GM19240 (cell line): ENCODE results near the gene ETHE1.
"Not testable (repeated sequence)": the region's sequence is repeated elsewhere in the genome, so short reads cannot be mapped to it uniquely, and the experiment has no call there.

Experiments
- DNase-seq: peaks from one replicate; pipeline ENCODE4 v3.0.0; 2011; ENCODE audit warnings: low spot score; ENCODE audit not compliant: insufficient read length

Gene ETHE1

DNA sequence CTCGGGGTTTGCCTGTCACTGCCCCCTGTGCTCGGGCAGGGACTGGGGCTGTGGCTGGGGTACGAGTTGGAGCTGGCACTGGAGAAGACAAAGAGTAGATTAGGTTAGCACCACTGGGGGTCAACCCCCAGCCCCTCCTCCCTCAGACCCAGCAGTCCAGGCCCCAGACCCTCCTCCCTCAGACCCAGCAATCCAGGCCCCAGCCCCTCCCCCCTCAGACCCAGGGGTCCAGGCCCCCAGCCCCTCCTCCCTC, 25.1 kb upstream of the ETHE1 start:
- DNase-seq: no peak

GRCh38 chr19:43551399-43552197, 24.6 kb upstream of the ETHE1 start:
- DNase-seq: no peak

DNA sequence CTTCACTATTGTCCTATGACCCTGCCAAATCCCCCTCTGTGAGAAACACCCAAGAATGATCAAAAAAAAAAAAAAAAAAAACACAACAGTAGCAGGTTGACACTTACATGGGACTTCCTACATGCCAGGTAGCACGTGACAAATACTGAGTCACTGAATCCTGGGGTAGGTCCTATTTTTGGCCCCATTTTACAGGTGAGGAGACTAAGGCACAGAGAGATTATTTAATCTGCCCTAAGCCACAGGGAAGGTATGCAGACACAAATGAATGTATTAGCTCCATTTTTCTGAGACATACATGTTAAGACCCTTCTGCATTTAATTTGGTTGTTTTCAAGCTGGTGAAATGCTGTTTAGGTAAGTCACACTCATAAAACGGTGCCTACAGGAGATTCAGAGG, 21.7 kb upstream of the ETHE1 start:
- no peak for DNase-seq

DNA sequence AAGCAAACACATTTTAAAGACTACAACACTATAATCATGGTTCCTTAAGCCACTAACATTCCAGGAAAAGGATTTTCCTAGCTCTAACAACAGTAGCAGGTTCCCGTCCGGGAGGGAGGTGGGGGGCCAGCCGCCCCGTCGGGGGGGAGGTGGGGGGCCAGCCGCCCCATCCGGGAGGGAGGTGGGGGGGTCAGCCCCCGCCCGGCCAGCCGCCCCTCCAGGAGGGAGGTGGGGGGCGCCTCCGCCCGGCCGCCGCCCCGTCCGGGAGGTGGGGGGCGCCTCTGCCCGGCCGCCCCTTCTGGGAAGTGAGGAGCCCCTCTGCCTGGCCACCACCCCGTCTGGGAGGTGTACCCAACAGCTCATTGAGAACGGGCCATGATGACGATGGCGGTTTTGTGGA, 20.9 kb upstream of the ETHE1 start:
- DNase-seq: not testable (repeated sequence)

- DNase-seq: no peak
These were observed 19.6 kb upstream of the ETHE1 start for GRCh38 chr19:43546581-43546980.

DNA sequence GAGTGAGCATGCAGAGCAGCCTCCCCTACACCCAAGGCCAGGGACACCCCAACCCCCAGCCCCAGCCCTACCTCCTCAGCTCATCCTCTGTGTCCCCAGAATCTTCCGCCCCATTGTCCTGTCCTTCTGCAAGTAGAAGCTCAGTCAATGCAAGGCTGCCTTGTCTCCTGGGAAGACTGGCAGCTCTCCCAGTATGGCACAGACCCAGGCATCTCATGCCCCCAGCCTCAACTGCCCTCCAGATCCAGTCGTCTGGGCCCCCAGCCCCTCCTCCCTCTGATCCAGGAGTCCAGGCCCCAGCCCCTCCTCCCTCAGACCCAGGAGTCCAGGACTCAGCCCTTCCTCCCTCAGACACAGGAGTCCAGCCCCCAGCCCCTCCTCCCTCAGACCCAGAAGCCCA, 19.0 kb upstream of the ETHE1 start:
- DNase-seq: no peak

- DNase-seq: no peak
These were observed 18.3 kb upstream of the ETHE1 start for GRCh38 chr19:43545276-43545675.

DNA sequence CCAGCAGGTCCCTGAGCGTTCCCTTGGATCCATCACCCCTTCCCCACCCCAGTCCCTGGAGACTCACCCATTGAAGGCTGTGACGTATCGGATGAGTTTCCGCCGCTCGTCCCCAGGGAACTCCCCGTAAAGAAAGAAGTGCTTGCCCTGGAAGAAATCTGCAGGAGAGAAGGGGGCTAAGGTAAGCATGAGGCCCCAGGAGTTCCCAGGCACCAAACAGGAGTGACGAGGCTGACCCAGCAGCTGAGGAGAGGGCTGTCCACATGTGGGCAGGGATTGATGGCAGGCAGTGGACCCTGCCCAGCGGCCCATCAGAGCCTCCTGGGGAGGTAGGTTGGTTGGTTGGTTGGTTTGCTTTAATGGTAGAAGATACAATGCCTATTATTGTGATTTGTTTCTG, 17.1 kb upstream of the ETHE1 start:
- no peak for DNase-seq

GRCh38 chr19:43541920-43542650, 15.1 kb upstream of the ETHE1 start:
- DNase-seq: no peak

- DNase-seq: no peak
These were observed 13.4 kb upstream of the ETHE1 start for GRCh38 chr19:43540381-43540780.

DNA sequence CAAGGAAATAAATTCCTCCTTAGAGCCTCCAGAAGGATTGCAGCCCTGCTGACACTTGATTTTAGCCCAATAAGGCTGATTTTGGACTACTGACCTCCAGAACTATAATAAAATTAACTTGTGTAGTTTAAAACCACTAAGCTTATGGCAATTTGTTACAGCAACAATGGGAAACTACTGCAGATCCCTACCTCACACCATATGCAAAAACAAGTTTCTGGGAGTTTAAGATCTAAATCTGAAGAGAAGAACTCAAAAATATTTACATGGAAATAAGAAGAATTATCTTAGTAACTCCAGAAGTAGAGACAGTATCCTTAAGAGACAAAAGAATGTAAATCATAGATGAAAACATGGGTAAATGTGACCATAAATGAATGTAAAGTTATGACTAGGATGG, 11.9 kb upstream of the ETHE1 start:
- no peak for DNase-seq

DNA sequence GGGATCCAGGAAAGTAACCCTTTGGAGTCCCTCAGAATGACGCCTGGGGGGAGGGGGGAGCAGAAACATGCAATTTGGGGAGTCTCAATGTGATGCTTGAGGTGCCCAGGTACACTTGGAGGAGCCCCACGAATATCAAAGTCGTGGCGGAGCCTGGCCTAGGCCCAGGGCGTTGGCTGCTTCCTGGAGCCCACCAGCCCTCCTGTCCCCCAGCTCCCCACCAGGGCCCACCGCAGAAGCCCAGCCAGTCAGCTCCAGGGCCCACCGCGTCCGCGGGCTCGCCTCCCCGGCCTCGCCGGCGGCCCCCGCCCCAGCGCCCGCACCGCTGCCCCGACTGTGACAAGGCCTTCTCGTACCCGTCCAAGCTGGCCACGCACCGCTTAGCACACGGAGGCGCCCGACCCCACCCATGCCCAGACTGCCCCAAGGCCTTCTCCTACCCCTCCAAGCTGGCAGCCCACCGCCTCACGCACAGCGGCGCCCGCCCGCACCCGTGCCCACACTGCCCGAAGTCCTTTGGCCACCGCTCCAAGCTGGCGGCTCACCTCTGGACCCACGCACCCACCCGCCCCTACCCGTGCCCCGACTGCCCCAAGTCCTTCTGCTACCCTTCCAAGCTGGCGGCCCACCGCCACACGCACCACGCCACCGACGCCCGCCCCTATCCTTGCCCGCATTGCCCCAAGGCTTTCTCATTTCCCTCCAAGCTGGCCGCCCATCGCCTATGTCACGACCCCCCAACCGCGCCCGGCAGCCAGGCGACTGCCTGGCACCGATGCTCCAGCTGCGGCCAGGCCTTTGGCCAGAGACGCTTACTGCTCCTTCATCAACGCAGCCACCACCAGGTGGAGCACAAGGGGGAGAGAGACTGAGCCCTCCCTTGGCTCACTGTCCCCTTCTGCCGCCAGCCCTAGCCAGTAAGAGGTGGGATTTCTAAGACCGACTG, 8.1 kb upstream of the ETHE1 start:
- no peak for DNase-seq

DNA sequence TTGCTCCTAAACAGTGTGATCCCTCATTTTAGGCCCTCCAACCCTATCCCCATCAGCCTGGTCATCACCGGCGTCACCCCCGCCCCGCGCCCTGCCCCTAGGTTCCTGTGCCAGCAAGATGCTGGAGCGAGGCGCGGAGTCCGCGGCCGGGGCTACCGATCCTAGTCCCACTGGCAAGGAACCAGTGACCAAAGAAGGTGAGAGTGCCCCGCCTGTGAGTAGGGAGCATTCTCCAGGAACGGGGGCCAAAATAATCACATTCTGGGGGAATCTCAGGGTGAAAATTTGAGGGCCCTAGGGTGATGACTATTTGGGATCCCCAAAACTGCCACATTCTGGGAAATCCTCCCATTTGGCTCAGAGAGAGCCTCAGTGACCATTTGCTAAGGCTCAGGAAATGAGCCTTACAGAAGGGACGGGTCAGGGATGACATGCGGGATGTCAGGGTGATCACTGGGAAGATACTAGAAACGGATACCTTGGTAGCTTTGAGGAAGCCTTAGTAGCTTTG, 7.4 kb upstream of the ETHE1 start:
- no peak for DNase-seq

- DNase-seq: peak; percentile 96
These were observed 6.7 kb upstream of the ETHE1 start for GRCh38 chr19:43533546-43534304.

- peak; percentile 86 for DNase-seq
These were observed 6.1 kb upstream of the ETHE1 start, which contains the start of gene ZNF575 for GRCh38 chr19:43532962-43533545. Gene ZNF575 (plus strand): TSS chr19:43533188. CDS start chr19:43534423, 1,235 bp downstream.

DNA sequence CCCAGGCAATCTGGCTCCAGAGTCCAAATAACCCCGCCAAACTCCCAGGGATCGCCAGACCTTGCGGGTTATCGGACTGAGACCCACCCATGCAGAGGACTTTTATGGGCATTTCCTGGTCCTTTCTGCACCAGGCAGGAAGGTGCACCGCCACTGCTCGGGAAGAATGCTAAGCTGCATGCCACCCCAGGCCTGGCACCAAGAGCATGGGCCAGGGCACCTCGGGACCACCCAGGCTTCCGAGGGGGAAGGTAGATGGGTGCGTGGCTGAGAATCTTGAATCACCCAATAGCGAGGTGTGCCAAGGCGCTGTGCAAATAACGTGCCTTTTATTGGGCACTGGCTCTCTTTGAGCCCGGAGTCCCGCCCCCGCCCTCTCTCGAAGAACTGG, 5.6 kb upstream of the ETHE1 start:
- DNase-seq: peak; percentile 31

GRCh38 chr19:43527860-43528622, 1.0 kb upstream of the ETHE1 start:
- no peak for DNase-seq

GRCh38 chr19:43525836-43526771, 897 bp downstream of the ETHE1 start:
- no peak for DNase-seq
